Right ventricle myocardium inferior (tissue), 1 donor: ENCODE results near the gene MGAT3. TPM values are rescaled to one million over a fixed set of nuclear protein-coding genes. Genes with fewer than 3 reads are reported as not detected.
A peak's percentile ranks its signal among the peaks of the same experiment; 100 is the strongest.
"Not testable (repeated sequence)": the region's sequence is repeated elsewhere in the genome, so short reads cannot be mapped to it uniquely, and the experiment has no call there.

Experiments used
- ATAC-seq: fragments of 200-7000 bp; cut with Tn5 transposase; one replicate; pipeline ENCODE4 v1.9.1; 2020; ENCODE audit warnings: mild to moderate bottlenecking, moderate library complexity
- DNase-seq: peaks from one replicate; pipeline ENCODE4 v3.0.0; 2021; ENCODE audit errors: missing footprints
- intact Hi-C: fragments of 100-400 bp; cut with DNase I; formaldehyde crosslinking; loops from one replicate; pipeline ENCODE4 v1.11.0; 2022
- total RNA-seq: library from RNA; stranded (reverse); fragmentation: NEBNext Ultra II Directional; extraction: Animal tissue kit (Norgen Biotek cat#: 25700); gene quantifications from one replicate; pipeline ENCODE4 v1.2.1, GENCODE V29; 2021
- donor health status: DM: no; HTN: yes; CAD: no; lungs with severe emphysema.

MGAT3 gene
- total RNA-seq, 1 donor from 2014 or later: 5.9 TPM

GRCh38 chr22:39498368-39498767, 41.6 kb downstream of the MGAT3 start:
- intact Hi-C loops: no loop called here
- ATAC-seq: no peak
- no peak for DNase-seq

GRCh38 chr22:39498802-39499201, 42.0 kb downstream of the MGAT3 start:
- intact Hi-C loops: no loop called here
- DNase-seq (no peak), ATAC-seq (no peak)

GRCh38 chr22:39500101-39500500, 43.3 kb downstream of the MGAT3 start:
- DNase-seq: no peak
- ATAC-seq: no peak
- intact Hi-C loops: loop anchor here (5.0 kb wide), 1 partner anchor 98 kb away; no protein-coding TSS in a partner anchor

- intact Hi-C loops: loop anchor here (2.0 to 5.0 kb wide), 2 partner anchors 19 to 99 kb away; partner anchors contain the start of gene ATF4
- no peak for ATAC-seq
- DNase-seq: no peak
These were observed 44.9 kb downstream of the MGAT3 start for GRCh38 chr22:39501644-39502108.

GRCh38 chr22:39502109-39502788, 45.4 kb downstream of the MGAT3 start, which contains the start of gene MIEF1:
TSS of gene MIEF1 (plus strand) at chr22:39502290. CDS start at chr22:39511295, 9,005 bp downstream.
- peak; percentile 99 for DNase-seq
- ATAC-seq: peak; percentile 98
- intact Hi-C loops: loop anchor here (2.0 to 5.0 kb wide), 2 partner anchors 19 to 100 kb away; partner anchors contain the start of gene ATF4

- intact Hi-C loops: loop anchor here (2.0 to 5.0 kb wide), 2 partner anchors 18 to 101 kb away; partner anchors contain the start of gene ATF4
- DNase-seq: no peak
- no peak for ATAC-seq
These were observed 46.1 kb downstream of the MGAT3 start for GRCh38 chr22:39502789-39503409.

- DNase-seq (no peak), ATAC-seq (no peak)
- intact Hi-C loops: loop anchor here (2.0 to 5.0 kb wide), 2 partner anchors 17 to 101 kb away; partner anchors contain the start of gene ATF4
These were observed 46.8 kb downstream of the MGAT3 start for GRCh38 chr22:39503630-39504029.

- no peak for ATAC-seq
- intact Hi-C loops: loop anchor here (5.0 kb wide), 1 partner anchor 102 kb away; no protein-coding TSS in a partner anchor
- DNase-seq: no peak
These were observed 47.3 kb downstream of the MGAT3 start for GRCh38 chr22:39504071-39504470.

GRCh38 chr22:39507021-39507420, 50.2 kb downstream of the MGAT3 start:
- ATAC-seq, DNase-seq, intact Hi-C loops: not testable (repeated sequence)

- intact Hi-C loops: no loop called here
- no peak for ATAC-seq
- DNase-seq: no peak
These were observed 51.6 kb downstream of the MGAT3 start for GRCh38 chr22:39508393-39508792.

GRCh38 chr22:39510529-39511149, 53.8 kb downstream of the MGAT3 start:
- ATAC-seq (no peak), DNase-seq (no peak)
- intact Hi-C loops: no loop called here

- ATAC-seq: no peak
- no peak for DNase-seq
- intact Hi-C loops: no loop called here
These were observed 54.4 kb downstream of the MGAT3 start for GRCh38 chr22:39511226-39511625.

- intact Hi-C loops: no loop called here
- peak; percentile 9 for ATAC-seq
- no peak for DNase-seq
These were observed 55.2 kb downstream of the MGAT3 start for GRCh38 chr22:39512026-39512425.

- intact Hi-C loops: no loop called here
- ATAC-seq (no peak), DNase-seq (no peak)
These were observed 57.0 kb downstream of the MGAT3 start for GRCh38 chr22:39513791-39514190.

GRCh38 chr22:39514373-39514973, 57.7 kb downstream of the MGAT3 start:
- intact Hi-C loops: no loop called here
- ATAC-seq (peak; percentile 45), DNase-seq (no peak)

- ATAC-seq (no peak), DNase-seq (no peak)
- intact Hi-C loops: no loop called here
These were observed 58.6 kb downstream of the MGAT3 start for GRCh38 chr22:39515266-39516050.

GRCh38 chr22:39517470-39517869, 60.7 kb downstream of the MGAT3 start:
- DNase-seq: no peak
- intact Hi-C loops: no loop called here
- no peak for ATAC-seq

- ATAC-seq (no peak), DNase-seq (no peak)
- intact Hi-C loops: no loop called here
These were observed 61.5 kb downstream of the MGAT3 start for GRCh38 chr22:39518144-39518786.
